ENCODE measurements around the gene PPDPF. TPM values are rescaled to one million over a fixed set of nuclear protein-coding genes. Genes with fewer than 3 reads are reported as not detected.
A peak's percentile ranks its signal among the peaks of the same experiment; 100 is the strongest.

Gene PPDPF
- total and polyA plus RNA-seq, 2 donors (not counting 1 experiment from before 2014, with no cell fraction given) = 93.5 to 162 TPM

DNA sequence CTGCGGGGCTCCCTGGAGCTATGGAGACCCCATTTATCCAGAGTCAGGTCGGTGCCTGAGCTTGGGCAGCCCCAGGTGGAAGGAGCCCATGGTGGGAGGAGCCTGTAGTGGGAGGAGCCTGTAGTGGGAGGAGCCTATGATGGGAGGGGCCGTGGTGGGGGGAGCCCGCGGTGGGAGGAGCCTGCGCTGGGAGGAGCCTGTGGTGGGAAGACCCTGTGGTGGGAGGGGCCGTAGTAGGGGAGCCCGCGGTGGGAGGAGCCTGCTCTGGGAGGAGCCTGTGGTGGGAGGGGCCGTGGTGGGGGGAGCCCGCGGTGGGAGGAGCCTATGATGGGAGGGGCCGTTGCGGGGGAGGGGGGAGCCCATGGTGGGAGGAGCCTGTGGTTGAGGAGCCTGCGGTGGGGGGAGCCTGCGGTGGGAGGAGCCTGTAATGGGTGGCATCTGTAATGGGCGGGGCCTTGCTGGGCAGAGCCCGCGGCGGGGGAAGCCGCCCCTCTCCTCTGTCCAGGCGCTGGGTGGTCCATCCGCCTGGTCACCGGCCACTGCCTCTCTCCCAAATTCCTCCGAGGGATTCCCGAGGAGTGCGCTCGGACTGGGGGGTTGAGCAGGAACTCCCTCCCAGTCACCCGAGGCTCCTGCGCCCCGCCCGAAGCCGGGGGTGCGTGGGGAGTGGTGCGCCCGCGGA lies 32.8 kb downstream of the PPDPF start:
- Mint-ChIP-seq H3K9me3 (ENCODE audit: insufficient read depth) (no peaks in the 10 kb centered on the region), H3K4me3 (peak overlapping the region; percentile 86), H3K27me3 (no peaks in the 10 kb centered on the region), H3K27ac (peak overlapping the region; percentile 89), H3K4me1 (peaks cover 50% of the 10 kb centered on the region)
- H2AFZ ChIP-seq (ENCODE audit: insufficient read depth, low read depth, low read length, poor library complexity, severe bottlenecking) = peak overlapping the region; percentile 31
- ChIA-PET POLR2A (interaction anchor here (0.6 to 2.3 kb wide), 14 partner anchors 10 to 594 kb away, joined by 3 to 9 read pairs (median 6); partner anchors contain the start of genes GMEB2, HELZ2, PPDPF and PTK6), CTCF (interaction anchor here (1.0 to 2.4 kb wide), 5 partner anchors 11 to 57 kb away, joined by 3 to 12 read pairs (median 7); partner anchors contain the start of gene PTK6)
- peaks cover 7% of the 10 kb centered on the region for H4K20me1 ChIP-seq (ENCODE audit: control insufficient read depth, insufficient read depth, low read length, poor library complexity, severe bottlenecking)
- H3K27me3 ChIP-seq (replicated peaks in 1 of 4; ENCODE audit: control extremely low read depth in 1 of 4, control insufficient read depth in 3 of 4, insufficient read depth in 4 of 4, low read length in 3 of 4) = peaks cover 0 to 5% (median under 1%) of the 10 kb centered on the region in 4 experiments
- H3K4me3 ChIP-seq (ENCODE audit: control extremely low read depth in 1 of 5, extremely low read depth in 1 of 5, insufficient read depth in 1 of 5, low read depth in 2 of 5, low read length in 4 of 5) = peak overlapping the region; percentile 7 to 89 (median 75)
- ATAC-seq (ENCODE audit: low read depth) (peak; percentile 75), DNase-seq (peak; percentile 96)
- peaks cover 0 to 11% (median 0%) of the 10 kb centered on the region in 3 donors for H3K9me3 ChIP-seq (ENCODE audit: control extremely low read depth in 1 of 3, control insufficient read depth in 2 of 3, insufficient read depth in 1 of 3, low read length in 2 of 3)
- no peaks in the 10 kb centered on the region for H3K79me2 ChIP-seq (ENCODE audit: control insufficient read depth, insufficient read depth, low read length)
- TF ChIP-seq EZH2 (IDR thresholded peaks at IDR 0.05; ENCODE audit: borderline replicate concordance, insufficient read depth, low read depth, low read length, poor library complexity, severe bottlenecking) (no peak), CTCF (IDR thresholded peaks at IDR 0.05) (no peak)
- H3K9ac ChIP-seq (ENCODE audit: low read length) = peak overlapping the region; percentile 77
- intact Hi-C loops (cut with micrococcal nuclease) = loop anchor here (1.0 to 2.0 kb wide), 4 partner anchors 11 to 89 kb away; partner anchors contain the start of gene PPDPF
- peaks cover 36 to 50% of the 10 kb centered on the region in 2 donors for H3K4me1 ChIP-seq (ENCODE audit: control insufficient read depth in 2 of 2, insufficient read depth in 2 of 2, low read length in 2 of 2)
- H3K27ac ChIP-seq (ENCODE audit: low read length in 2 of 2) = peak overlapping the region; percentile 79 to 88
- no peaks in the 10 kb centered on the region for H3K36me3 ChIP-seq (replicated peaks in 1 of 2; ENCODE audit: control extremely low read depth in 1 of 2, control insufficient read depth in 1 of 2, extremely low read depth in 1 of 2, insufficient read depth in 2 of 2, low read length in 1 of 2)
- H3K4me2 ChIP-seq (replicated peaks; ENCODE audit: low read depth, low read length, poor library complexity, severe bottlenecking) = peak overlapping the region; percentile 92
- 0% methylated on average over 30 of the region's 37 CpGs for WGBS (ENCODE audit: insufficient coverage)

All from B cell (primary cell).